ENCODE results near the gene RASGRP4.

DNA sequence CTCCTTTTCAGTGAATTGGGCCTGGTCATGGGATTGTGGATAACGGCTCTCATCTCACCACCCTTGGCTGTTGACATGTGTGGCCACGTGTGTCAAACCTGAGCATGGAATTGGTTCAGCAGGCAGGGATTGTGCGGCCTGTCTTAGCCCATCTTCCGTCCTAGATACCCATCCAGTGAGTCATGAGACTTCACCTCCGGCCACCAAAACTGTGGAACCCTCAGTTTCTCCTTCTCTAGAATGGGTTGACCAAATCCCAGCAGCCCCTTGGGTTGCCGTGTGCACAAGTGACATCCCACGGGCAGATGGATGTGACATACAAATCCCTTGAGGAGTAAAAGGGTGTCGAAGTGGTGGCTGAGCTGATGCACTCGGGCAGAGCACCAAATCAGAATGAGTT, 44.9 kb downstream of the RASGRP4 start:
- TF ChIP-seq CTCF (IDR thresholded peaks at IDR 0.05; ENCODE audit: insufficient read depth, low read depth, low read length) = no peak
- TF ChIP-seq EZH2 (IDR thresholded peaks at IDR 0.05; ENCODE audit: insufficient read depth, low read length) = no peak
